D721Med (cell line): ENCODE results near the gene CSK.

ENCODE experiments used
- DNase-seq: peaks from one replicate; pipeline ENCODE4 v3.0.0; 2011; ENCODE audit warnings: low spot score; ENCODE audit not compliant: insufficient read length
- FAIRE-seq: peaks from 2 replicates; lab custom pipeline; 2011; peaks lifted over from hg19 to GRCh38; lab: Jason Lieb, UNC
- TF ChIP-seq, protein P1 (sequence below): IDR thresholded peaks from 2 replicates; pipeline ENCODE4 v1.5.1; 2012; ENCODE audit warnings: mild to moderate bottlenecking, control low read depth; ENCODE audit not compliant: insufficient read depth; ENCODE audit errors: missing control alignments

Gene CSK

DNA sequence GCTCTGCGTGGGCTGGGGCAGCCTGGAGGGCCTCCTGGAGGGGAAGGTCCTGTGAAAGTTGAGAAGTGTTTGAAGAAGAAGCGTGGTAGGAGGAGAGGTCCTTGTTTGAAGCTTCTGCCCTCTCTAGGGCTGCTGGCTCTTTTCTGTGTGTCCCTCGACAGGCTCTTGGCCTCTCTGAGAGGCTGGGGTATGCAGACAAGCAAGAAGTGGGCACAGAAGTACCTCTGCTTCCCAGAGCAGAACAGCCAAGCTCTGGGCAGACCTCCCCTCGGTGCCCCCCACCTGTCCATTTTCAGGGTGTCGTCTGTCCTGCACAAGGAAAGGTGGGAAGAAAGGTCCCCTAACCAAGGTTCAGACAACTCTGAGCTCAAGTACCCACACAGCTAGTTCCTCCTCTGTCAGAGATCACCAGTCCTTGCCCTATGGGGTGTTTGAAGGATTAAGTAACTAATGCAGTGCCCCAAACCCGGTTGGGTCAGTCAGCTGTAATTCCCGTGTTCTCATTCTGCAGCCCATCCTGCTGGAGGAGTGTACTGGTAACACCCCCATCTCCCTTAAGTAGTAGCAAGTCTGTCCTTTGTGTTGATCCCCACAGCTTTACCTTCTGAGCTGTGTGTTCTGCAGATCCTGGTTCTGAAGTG, 6.3 kb downstream of the CSK start:
- TF ChIP-seq, protein P1, sequence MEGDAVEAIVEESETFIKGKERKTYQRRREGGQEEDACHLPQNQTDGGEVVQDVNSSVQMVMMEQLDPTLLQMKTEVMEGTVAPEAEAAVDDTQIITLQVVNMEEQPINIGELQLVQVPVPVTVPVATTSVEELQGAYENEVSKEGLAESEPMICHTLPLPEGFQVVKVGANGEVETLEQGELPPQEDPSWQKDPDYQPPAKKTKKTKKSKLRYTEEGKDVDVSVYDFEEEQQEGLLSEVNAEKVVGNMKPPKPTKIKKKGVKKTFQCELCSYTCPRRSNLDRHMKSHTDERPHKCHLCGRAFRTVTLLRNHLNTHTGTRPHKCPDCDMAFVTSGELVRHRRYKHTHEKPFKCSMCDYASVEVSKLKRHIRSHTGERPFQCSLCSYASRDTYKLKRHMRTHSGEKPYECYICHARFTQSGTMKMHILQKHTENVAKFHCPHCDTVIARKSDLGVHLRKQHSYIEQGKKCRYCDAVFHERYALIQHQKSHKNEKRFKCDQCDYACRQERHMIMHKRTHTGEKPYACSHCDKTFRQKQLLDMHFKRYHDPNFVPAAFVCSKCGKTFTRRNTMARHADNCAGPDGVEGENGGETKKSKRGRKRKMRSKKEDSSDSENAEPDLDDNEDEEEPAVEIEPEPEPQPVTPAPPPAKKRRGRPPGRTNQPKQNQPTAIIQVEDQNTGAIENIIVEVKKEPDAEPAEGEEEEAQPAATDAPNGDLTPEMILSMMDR: no peak
- DNase-seq (no peak), FAIRE-seq (no peak)

DNA sequence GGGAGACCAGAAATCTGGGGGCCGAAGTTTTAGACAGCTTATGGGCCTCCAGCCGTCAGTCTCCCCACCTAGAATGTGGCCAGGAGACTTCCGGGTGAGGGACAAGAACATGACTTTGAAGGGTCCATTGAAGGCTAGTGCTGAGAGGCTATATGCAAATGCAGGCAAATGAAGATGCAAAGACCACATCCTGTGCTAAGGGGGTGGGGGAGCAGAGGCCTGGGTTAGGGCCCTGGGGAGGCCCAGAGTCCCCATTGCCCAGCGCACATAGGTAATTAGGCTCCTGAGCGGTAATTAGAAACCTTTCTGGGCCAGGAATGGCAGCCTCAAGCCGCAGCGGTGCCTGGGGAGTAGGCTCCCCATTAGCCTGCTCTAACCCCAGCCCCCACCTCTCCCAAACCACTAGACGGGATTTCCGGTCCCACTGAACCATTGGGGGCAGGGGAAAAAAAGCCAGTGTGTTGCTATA, 6.8 kb downstream of the CSK start:
- no peak for DNase-seq
- no peak for FAIRE-seq
- TF ChIP-seq, protein P1: no peak

DNA sequence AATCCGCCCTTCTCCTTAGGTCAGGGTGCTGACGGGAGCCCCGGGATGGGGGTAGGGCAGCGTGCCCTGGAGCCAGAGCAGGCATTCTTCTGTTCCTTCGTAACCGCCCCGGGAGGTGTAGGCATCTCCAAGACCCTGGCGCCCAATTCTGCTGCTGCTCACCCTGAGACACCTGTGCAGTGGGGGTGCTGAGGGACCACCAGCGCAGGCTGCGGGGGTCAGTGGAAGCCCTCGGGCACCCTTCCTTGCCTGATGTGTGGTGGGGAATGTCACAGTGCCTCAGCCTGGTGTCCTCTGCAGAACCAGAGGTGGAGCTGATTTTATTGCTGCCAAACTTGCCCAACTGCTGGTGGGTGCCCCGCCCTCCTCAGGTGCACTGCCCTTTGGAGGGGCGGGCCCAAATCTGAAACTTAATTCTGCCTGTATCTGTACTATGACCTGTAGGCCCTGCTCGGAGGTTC, 7.3 kb downstream of the CSK start:
- TF ChIP-seq, protein P1: no peak
- DNase-seq: no peak
- no peak for FAIRE-seq

DNA sequence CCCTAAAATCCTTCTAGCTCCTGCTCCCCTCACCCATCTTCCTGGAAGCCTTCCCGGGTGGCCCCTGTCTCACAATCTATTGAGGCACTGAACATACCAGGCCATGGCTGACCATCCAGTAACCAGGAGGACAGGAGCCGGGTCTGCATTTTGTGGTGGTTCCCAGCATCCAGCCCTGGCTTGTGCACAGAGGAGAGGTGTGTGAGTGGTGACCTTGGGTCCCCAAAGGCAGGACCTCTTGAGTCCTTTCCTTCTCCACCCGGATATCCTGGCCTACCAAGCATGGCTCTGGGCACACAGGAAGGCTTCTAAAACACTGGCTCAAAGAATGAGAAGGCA, 7.8 kb downstream of the CSK start:
- DNase-seq (no peak), FAIRE-seq (no peak)
- TF ChIP-seq, protein P1: no peak

DNA sequence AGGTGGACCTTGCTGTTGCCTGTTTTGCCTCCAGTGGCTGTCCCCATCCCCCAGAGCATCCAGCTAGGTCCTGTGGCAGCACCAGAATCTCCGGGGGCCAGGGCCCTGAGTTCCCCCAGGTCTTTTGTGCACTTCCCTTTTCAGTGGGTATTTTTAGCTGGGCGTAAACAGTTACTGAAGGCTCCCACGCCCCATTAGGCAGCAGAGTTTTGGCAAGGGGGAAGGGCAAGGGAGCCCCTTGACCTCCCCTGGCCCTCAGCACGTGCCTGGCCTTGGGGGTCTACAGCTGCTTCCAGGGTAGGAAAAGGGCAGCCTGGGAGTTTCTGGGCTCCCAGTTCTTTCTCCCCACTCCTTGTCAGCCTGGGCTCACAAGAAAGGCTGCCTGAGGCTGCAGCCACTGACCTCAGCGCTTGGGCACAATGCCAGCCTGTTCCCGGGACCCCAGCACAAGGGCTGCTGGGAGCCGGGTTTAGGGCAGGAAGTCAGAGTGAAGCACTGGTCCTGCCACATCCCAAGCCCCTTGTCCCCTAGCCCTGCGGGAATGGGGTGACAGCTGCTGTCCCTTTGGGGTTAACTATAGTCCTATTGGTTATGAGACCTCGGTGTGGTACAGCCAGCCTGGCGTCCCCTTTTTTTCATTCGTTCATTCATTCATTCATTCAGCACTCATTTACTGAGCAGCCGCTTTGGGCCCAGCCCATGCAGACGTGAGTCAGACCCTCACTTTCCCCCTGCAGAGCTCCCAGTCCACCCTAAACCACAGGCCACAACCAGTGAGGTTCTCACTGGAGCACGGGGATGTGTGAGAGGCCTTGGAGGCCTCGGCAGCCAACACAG, 8.4 kb downstream of the CSK start:
- no peak for FAIRE-seq
- TF ChIP-seq, protein P1: no peak
- no peak for DNase-seq

DNA sequence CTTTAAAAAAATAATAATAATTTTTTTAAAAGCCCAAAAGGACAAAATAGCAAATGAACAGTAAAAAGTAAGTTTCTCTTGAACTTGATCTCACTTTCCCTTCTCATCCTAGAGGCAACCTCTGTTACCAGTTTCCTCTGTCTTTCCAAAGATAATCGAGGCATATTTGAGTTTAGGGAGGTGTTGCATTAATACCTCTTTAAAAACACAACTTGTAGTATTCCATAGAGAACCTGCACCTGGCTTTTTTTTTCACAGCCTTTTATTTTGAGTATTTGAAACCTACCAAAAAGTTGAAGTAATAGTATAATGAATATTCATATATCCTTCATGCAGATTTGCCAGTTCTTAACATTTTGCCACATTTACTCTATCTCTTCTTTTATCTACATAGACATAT, 9.1 kb downstream of the CSK start:
- TF ChIP-seq, protein P1: no peak
- DNase-seq (no peak), FAIRE-seq (no peak)

DNA sequence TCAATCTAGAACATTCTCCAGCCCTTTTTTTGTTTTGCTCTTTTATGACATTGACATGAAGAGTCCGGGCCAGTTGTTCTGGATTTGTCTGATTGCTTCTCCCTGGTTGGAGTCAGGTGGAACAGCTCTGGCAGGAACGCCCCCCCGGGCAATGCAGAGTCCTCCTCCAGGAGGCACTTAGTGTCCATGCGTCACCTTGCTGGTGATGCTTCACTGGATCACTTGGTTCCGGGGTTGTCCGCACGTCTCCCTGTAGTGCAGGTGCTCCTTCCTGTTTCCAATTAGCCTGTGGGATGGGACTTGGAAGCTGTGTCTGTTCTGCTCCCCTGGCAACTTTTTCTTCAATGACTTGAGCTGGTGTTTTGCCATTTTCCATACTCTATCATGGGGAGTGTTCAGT, 9.8 kb downstream of the CSK start:
- DNase-seq: no peak
- FAIRE-seq: no peak
- TF ChIP-seq, protein P1: no peak
